SJSA1 (cell line): ENCODE data around the gene UVSSA. TPM values are rescaled to one million over a fixed set of nuclear protein-coding genes. Genes with fewer than 3 reads are reported as not detected.
A peak's percentile ranks its signal among the peaks of the same experiment; 100 is the strongest.

Experiments
- DNase-seq, 2 experiments: peaks; one replicate each; pipeline ENCODE4 v3.0.0-alpha.2; 2015 to 2020; ENCODE audit warnings: low spot score in 2 of 2, low read depth in 1 of 2
- H3K27ac ChIP-seq: fragments of 250-450 bp; sonication (Bioruptor Pico); 2 replicates; pipeline ENCODE4 v1.5.1; 2020; ENCODE audit warnings: mild to moderate bottlenecking, moderate library complexity
- H3K27me3 ChIP-seq: fragments of 250-450 bp; sonication (Bioruptor Pico); replicated peaks from 2 replicates; pipeline ENCODE4 v1.5.1; 2020; ENCODE audit warnings: mild to moderate bottlenecking, moderate library complexity
- H3K36me3 ChIP-seq: fragments of 250-450 bp; sonication (Bioruptor Pico); 2 replicates; pipeline ENCODE4 v1.5.1; 2020; ENCODE audit warnings: mild to moderate bottlenecking
- H3K4me1 ChIP-seq: fragments of 250-450 bp; sonication (Bioruptor Pico); replicated peaks from 2 replicates; pipeline ENCODE4 v1.6.1; 2021; ENCODE audit warnings: mild to moderate bottlenecking
- H3K4me3 ChIP-seq: fragments of 250-450 bp; sonication (Bioruptor Pico); 2 replicates; pipeline ENCODE4 v1.5.1; 2020; ENCODE audit warnings: mild to moderate bottlenecking
- H3K9me3 ChIP-seq: fragments of 250-450 bp; sonication (Bioruptor Pico); replicated peaks from 2 replicates; pipeline ENCODE4 v1.5.1; 2020; ENCODE audit warnings: mild to moderate bottlenecking
- total RNA-seq: library from RNA; depleted of rRNA; stranded (reverse); fragments of >200 nt; shearing (Covaris generic); gene quantifications from 2 replicates; pipeline ENCODE4 v1.2.3, GENCODE V29; 2014

Gene UVSSA
- total RNA-seq, 1 experiment from 2014 or later = 2.5 TPM

- no peak for DNase-seq
- Histone ChIP-seq H3K9me3 (no peaks in the 10 kb centered on the region), H3K36me3 (no peaks in the 10 kb centered on the region; the same call in 1 of the 2 replicates), H3K27me3 (no peaks in the 10 kb centered on the region), H3K27ac (no peak overlapping the region), H3K4me3 (no peak overlapping the region), H3K4me1 (no peaks in the 10 kb centered on the region)
Measured at GRCh38 chr4:1355378-1355777, 8.4 kb downstream of the UVSSA start.

GRCh38 chr4:1356181-1356998, 9.4 kb downstream of the UVSSA start:
- Histone ChIP-seq H3K4me1 (no peaks in the 10 kb centered on the region), H3K36me3 (no peaks in the 10 kb centered on the region; the same call in 1 of the 2 replicates), H3K9me3 (no peaks in the 10 kb centered on the region), H3K4me3 (no peak overlapping the region), H3K27me3 (no peaks in the 10 kb centered on the region), H3K27ac (no peak overlapping the region)
- DNase-seq = peak in 1 of 2 experiments; percentile 6

- no peak overlapping the region for H3K4me3 ChIP-seq
- H3K27ac ChIP-seq = no peak overlapping the region
- no peaks in the 10 kb centered on the region for H3K4me1 ChIP-seq
- no peaks in the 10 kb centered on the region for H3K9me3 ChIP-seq
- no peak for DNase-seq
- no peaks in the 10 kb centered on the region for H3K27me3 ChIP-seq
- H3K36me3 ChIP-seq = no peaks in the 10 kb centered on the region
Measured at GRCh38 chr4:1357356-1358248, 10.6 kb downstream of the UVSSA start.

GRCh38 chr4:1358421-1359143, 11.6 kb downstream of the UVSSA start:
- H3K27ac ChIP-seq = no peak overlapping the region

GRCh38 chr4:1359144-1359501, 12.1 kb downstream of the UVSSA start:
- Histone ChIP-seq H3K4me3 (no peak overlapping the region), H3K27me3 (no peaks in the 10 kb centered on the region), H3K4me1 (no peaks in the 10 kb centered on the region), H3K27ac (no peak overlapping the region), H3K9me3 (no peaks in the 10 kb centered on the region), H3K36me3 (no peaks in the 10 kb centered on the region)
- DNase-seq = no peak

More at GRCh38 chr4:1358421-1359143, 11.6 kb downstream of the UVSSA start:
- no peaks in the 10 kb centered on the region for H3K27me3 ChIP-seq
- H3K4me3 ChIP-seq = no peak overlapping the region
- H3K4me1 ChIP-seq = no peaks in the 10 kb centered on the region
- no peaks in the 10 kb centered on the region for H3K36me3 ChIP-seq
- DNase-seq = no peak
- no peaks in the 10 kb centered on the region for H3K9me3 ChIP-seq

- Histone ChIP-seq H3K9me3 (no peaks in the 10 kb centered on the region), H3K4me3 (no peak overlapping the region), H3K4me1 (no peaks in the 10 kb centered on the region), H3K27ac (no peak overlapping the region), H3K27me3 (no peaks in the 10 kb centered on the region), H3K36me3 (no peaks in the 10 kb centered on the region)
- DNase-seq = no peak
Measured at GRCh38 chr4:1359976-1360375, 13.0 kb downstream of the UVSSA start.

- DNase-seq = no peak
- H3K9me3 ChIP-seq = no peaks in the 10 kb centered on the region
- H3K36me3 ChIP-seq = no peaks in the 10 kb centered on the region
- no peaks in the 10 kb centered on the region for H3K27me3 ChIP-seq
- H3K4me1 ChIP-seq = no peaks in the 10 kb centered on the region
- H3K27ac ChIP-seq = no peak overlapping the region
- H3K4me3 ChIP-seq = no peak overlapping the region
Measured at GRCh38 chr4:1360423-1361283, 13.6 kb downstream of the UVSSA start.

- H3K36me3 ChIP-seq = no peaks in the 10 kb centered on the region
- H3K9me3 ChIP-seq = no peaks in the 10 kb centered on the region
- H3K27ac ChIP-seq = no peak overlapping the region
- no peak overlapping the region for H3K4me3 ChIP-seq
- DNase-seq = no peak
- H3K4me1 ChIP-seq = no peaks in the 10 kb centered on the region
- no peaks in the 10 kb centered on the region for H3K27me3 ChIP-seq
Measured at GRCh38 chr4:1361431-1361830, 14.4 kb downstream of the UVSSA start.

GRCh38 chr4:1362046-1362445, 15.0 kb downstream of the UVSSA start:
- no peak for DNase-seq
- Histone ChIP-seq H3K36me3 (no peaks in the 10 kb centered on the region), H3K9me3 (no peaks in the 10 kb centered on the region), H3K27ac (no peak overlapping the region), H3K4me3 (no peak overlapping the region), H3K4me1 (no peaks in the 10 kb centered on the region), H3K27me3 (no peaks in the 10 kb centered on the region)

- Histone ChIP-seq H3K36me3 (no peaks in the 10 kb centered on the region), H3K9me3 (no peaks in the 10 kb centered on the region), H3K4me3 (no peak overlapping the region), H3K4me1 (no peaks in the 10 kb centered on the region), H3K27ac (no peak overlapping the region), H3K27me3 (no peaks in the 10 kb centered on the region)
- no peak for DNase-seq
Measured at GRCh38 chr4:1362521-1362920, 15.5 kb downstream of the UVSSA start.

- DNase-seq = no peak
- H3K27me3 ChIP-seq = no peaks in the 10 kb centered on the region
Measured at GRCh38 chr4:1363513-1363912, 16.5 kb downstream of the UVSSA start.

GRCh38 chr4:1364217-1364616, 17.2 kb downstream of the UVSSA start:
- Histone ChIP-seq H3K36me3 (no peaks in the 10 kb centered on the region), H3K27me3 (no peaks in the 10 kb centered on the region), H3K27ac (no peak overlapping the region), H3K4me3 (no peak overlapping the region), H3K4me1 (no peaks in the 10 kb centered on the region), H3K9me3 (no peaks in the 10 kb centered on the region)
- DNase-seq = no peak

More at GRCh38 chr4:1363513-1363912, 16.5 kb downstream of the UVSSA start:
- Histone ChIP-seq H3K36me3 (no peaks in the 10 kb centered on the region), H3K4me1 (no peaks in the 10 kb centered on the region), H3K9me3 (no peaks in the 10 kb centered on the region), H3K27ac (no peak overlapping the region), H3K4me3 (no peak overlapping the region)

GRCh38 chr4:1364748-1365147, 17.7 kb downstream of the UVSSA start:
- no peaks in the 10 kb centered on the region for H3K4me1 ChIP-seq
- no peaks in the 10 kb centered on the region for H3K27me3 ChIP-seq
- H3K36me3 ChIP-seq = no peaks in the 10 kb centered on the region
- no peak overlapping the region for H3K27ac ChIP-seq
- H3K4me3 ChIP-seq = no peak overlapping the region
- no peak for DNase-seq
- H3K9me3 ChIP-seq = no peaks in the 10 kb centered on the region
